Fibroblast of the aortic adventitia (primary cell): ENCODE results near the gene MICAL3. TPM values are rescaled to one million over a fixed set of nuclear protein-coding genes. Genes with fewer than 3 reads are reported as not detected.
"Not testable (repeated sequence)": the region's sequence is repeated elsewhere in the genome, so short reads cannot be mapped to it uniquely, and the experiment has no call there.

Experiments used
- DNase-seq: peaks from one replicate; pipeline ENCODE4 v3.0.0-alpha.2; 2010; ENCODE audit warnings: low read depth
- H3K4me3 ChIP-seq: 2 replicates; pipeline ENCODE4 v1.5.1; 2011; ENCODE audit warnings: low read depth, mild to moderate bottlenecking, control low read depth, low read length, moderate library complexity
- total RNA-seq: library from RNA; depleted of rRNA; stranded (reverse); fragments of >200 nt; gene quantifications from 2 replicates; pipeline ENCODE4 v1.2.3, GENCODE V29; 2012; ENCODE audit warnings: low replicate concordance
- TF ChIP-seq, protein P1 (sequence below): IDR thresholded peaks from 2 replicates; pipeline ENCODE4 v1.5.1; 2011; ENCODE audit warnings: mild to moderate bottlenecking, low read length, control low read depth, inconsistent platforms; ENCODE audit not compliant: insufficient read depth

Gene MICAL3
- total RNA-seq, 1 donor, result 18.8 TPM

DNA sequence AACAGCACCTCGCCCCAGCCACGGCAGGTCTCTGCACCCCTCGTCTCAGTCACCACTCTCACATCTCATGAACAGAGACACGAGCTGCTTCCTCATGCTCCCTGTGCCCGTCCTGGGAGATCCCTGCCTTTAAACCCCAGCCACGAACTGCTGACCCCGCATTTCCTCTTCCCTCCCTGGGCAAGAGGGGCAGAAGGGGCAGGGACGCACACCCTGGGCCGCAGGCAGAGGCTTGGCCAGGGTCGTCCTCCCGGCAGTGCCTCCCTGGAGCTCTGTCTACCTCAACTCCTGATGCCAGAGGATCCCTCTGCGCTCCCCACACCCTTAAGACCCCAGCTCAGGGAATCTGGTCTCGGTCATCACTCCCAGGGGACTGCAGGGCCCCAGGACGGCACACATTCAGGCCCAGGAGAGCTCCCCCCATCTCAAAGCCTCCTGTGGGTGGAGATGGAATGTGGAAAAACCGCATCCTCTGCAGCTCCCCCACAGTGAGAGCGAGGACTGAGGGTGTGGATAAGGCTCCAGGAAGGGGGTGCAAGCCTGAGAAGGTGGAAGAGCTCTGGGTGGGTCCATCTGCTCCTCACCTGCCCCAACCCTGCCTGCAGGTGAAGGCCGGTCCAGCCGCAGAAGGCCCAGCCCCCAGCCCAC lies 251.3 kb downstream of the MICAL3 start:
- no peak for DNase-seq
- peak overlapping the region; percentile 66 for H3K4me3 ChIP-seq
- TF ChIP-seq, protein P1, sequence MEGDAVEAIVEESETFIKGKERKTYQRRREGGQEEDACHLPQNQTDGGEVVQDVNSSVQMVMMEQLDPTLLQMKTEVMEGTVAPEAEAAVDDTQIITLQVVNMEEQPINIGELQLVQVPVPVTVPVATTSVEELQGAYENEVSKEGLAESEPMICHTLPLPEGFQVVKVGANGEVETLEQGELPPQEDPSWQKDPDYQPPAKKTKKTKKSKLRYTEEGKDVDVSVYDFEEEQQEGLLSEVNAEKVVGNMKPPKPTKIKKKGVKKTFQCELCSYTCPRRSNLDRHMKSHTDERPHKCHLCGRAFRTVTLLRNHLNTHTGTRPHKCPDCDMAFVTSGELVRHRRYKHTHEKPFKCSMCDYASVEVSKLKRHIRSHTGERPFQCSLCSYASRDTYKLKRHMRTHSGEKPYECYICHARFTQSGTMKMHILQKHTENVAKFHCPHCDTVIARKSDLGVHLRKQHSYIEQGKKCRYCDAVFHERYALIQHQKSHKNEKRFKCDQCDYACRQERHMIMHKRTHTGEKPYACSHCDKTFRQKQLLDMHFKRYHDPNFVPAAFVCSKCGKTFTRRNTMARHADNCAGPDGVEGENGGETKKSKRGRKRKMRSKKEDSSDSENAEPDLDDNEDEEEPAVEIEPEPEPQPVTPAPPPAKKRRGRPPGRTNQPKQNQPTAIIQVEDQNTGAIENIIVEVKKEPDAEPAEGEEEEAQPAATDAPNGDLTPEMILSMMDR, result no peak

DNA sequence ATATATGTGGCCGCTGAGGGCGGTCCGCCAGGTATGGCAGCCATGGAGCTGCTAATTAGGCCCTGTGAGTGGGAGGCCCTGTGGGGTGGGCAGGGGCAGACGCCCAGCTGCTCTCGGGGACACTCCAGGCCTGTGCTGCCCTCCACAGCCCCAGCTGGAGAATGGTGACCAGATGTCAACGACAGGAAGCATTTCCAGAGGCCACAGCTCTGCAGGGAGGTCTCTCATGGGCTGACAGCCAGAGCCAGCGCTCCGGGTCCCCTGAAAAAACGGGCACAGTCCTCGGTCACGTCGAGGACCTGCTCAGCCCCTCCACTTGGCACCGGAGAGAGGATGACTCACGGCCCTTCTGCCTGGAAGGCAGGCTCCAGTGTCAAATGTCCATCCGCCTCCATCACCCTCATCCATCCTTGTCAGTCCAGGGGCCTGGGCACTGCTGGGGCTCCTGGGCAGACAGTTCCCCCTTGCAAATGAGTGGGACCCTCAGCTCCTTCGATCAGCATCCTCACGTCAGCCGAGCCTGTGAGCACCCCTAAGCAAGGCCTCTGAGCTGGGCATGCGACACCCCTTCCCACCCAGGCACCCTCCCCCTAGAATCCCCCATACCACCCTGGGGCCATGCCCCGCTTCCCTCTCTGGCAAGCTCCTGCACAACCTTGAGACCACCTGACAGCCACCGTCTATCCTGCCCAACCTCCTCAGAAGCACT lies 252.0 kb downstream of the MICAL3 start:
- no peak overlapping the region for H3K4me3 ChIP-seq
- TF ChIP-seq, protein P1, result no peak
- no peak for DNase-seq

DNA sequence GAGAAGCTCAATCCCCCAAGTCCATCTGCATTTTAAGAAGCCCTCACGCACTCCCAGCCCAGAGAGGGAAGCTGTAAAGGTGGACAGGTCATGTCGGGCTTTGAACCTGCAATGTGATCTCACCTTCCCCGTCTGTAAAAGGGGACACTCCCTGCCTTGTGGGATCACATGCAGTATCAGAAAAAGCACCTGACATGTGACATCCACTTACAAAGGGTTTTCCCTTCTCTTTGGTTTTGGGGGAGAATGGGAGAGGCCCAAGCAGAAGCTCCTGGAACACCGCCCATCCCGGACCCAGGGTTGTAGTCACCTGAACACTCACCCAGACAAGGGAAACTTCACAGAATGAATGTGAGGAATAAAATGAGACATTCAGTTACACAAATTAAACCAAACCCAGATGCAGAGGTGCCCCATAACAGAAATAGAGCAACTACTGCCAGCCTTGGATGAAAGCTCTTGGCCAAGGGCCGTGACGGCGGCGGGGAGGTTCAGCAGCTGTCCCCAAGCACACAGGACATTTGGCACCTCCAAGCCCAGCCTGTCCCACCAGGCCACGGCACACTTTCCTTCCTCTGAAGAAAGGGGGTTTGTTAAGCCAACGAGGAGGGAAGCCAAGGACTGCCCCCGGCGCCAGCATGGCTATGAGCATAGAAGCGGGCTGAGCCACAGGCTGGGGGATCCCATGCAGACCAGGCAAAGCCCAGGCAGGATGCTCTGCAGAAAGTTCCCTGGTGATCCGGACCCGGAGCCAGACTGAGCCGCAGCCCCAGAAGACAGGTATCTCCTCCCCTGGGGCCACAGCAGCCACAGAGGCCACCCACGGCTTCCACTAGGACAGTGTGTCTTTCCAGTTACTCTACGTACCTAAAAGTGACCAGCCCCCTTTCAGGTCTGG lies 253.9 kb downstream of the MICAL3 start:
- DNase-seq, result no peak
- TF ChIP-seq, protein P1, result no peak
- H3K4me3 ChIP-seq, result no peak overlapping the region

DNA sequence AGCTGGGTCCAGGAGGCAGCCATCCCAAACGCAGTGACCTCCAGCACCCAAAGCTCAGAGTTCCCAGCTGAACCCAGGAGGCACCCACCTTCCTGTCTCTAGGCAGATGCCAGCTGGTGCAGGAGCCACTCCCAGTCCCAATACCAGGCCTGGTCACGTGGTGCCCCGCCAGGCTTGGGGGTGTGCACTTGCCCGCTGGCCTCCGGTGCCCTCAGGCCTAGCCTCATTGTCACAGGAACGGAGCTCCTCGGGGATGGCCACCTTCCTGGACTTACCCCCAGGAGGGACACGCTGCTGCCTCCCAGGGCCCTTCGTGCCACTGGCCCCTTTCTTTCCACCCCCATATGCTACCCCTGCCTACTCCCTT lies 254.7 kb downstream of the MICAL3 start:
- no peak for DNase-seq
- no peak overlapping the region for H3K4me3 ChIP-seq
- TF ChIP-seq, protein P1, result no peak

DNA sequence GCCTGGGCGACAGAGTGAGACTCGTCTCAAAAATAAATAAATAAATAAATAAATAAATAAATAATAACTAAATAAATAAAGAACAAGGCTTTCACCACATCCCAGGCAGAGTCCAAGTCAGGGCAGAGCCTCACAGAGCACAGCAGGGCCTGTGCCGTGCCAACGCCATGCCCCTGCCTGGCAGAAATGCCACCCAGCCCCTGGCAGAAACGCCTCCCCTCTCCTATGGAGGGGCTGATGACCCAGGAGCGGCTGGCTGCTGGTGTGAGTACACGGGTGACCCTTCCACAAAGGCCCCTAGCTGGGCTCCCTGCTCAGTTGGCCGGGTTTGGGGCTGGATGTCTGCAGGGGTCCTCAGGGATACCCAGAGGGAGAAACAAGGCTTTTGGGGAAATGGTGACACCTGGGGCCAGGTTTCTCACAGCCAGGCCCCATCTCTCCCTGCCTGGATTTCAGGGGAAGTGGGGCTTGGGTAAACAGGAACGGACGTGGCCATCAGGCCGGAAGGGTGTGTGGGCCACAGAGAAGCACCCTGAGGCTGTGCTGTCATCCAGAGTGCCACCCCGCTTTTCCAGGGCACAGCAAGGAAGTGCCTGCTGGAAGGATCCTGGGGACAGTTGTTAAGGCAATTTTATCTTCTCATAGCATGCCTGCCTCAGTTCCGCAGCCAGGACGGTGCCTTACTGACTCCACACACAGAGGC lies 255.2 kb downstream of the MICAL3 start:
- DNase-seq, result no peak
- TF ChIP-seq, protein P1, result no peak
- no peak overlapping the region for H3K4me3 ChIP-seq

DNA sequence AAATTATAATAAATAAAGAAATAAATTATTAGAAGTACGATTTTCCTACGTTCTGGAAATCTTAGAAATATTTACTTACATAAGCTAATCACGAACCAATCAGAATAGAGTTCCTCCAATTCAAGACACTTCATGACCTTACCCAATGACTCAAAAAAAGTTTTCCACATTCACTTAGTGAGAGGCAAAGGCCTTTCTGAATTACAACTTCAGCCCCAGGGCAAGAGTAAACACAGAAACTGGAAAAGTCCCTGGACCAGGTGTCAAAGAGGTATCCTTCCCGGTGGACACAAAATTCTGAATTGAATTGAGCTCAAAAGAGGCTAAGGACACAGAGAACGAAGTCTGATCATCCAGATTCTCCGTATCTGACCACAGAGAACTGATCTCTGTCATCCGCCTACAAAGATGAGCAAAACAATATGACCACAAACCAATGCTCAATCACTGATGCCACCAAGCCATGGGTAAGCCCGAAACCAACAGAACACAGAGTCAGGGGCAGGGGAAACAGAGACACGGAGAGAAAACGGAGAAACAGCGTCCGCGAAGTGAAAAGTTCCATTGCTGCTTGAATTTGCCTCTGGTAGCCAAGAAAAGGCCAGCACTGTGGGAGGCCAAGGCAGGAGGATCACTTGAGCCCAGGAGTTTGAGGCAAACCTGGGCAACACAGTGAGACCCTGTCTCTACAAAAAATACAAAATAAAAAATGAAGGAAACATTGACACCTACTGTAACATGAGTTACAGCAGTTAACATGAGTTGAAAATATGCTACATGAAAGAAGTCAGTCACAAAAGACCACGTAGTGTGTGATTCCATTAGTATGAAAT lies 256.9 kb downstream of the MICAL3 start:
- H3K4me3 ChIP-seq, result no peak overlapping the region
- DNase-seq, result no peak
- TF ChIP-seq, protein P1, result no peak

DNA sequence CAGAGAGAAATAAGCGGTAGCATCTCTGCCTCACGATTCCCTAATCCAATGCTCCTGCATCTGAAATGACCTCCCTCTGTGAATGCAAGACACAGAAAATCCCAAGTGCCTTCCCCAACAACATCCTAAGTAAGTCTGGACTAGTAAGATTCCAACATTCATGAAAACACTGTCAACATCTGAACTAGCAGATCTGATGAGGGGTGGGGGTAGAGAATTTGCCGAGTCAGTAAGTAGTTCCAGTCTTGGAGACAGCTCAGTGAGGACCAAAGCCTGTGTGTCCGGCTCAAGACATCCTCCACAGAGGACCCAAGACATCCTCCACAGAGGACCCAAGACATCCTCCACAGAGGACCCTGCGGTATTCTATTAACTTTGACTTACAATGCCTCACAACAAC lies 259.5 kb downstream of the MICAL3 start:
- DNase-seq, result not testable (repeated sequence)

More for the DNA sequence above, 259.5 kb downstream of the MICAL3 start:
- H3K4me3 ChIP-seq, result not testable (repeated sequence)
